HG03565 (cell line): ENCODE measurements around the gene SYNE1.
"Not testable (repeated sequence)": the region's sequence is repeated elsewhere in the genome, so short reads cannot be mapped to it uniquely, and the experiment has no call there.

Source experiments
- ATAC-seq: cut with Tn5 transposase; IDR thresholded peaks from one replicate; pipeline ENCODE4 v1.9.1; 2021; ENCODE audit warnings: mild to moderate bottlenecking, moderate library complexity; ENCODE audit not compliant: unreplicated experiment

Gene SYNE1

GRCh38 chr6:152086223-152086873 lies 550.8 kb downstream of the SYNE1 start:
- ATAC-seq: no peak

- ATAC-seq: no peak
Measured at GRCh38 chr6:152085451-152085921, 551.7 kb downstream of the SYNE1 start.

- no peak for ATAC-seq
Measured at GRCh38 chr6:152078804-152079203, 558.4 kb downstream of the SYNE1 start.

GRCh38 chr6:152078001-152078400 lies 559.2 kb downstream of the SYNE1 start:
- no peak for ATAC-seq

GRCh38 chr6:152076242-152076641 lies 560.9 kb downstream of the SYNE1 start:
- ATAC-seq: not testable (repeated sequence)

- ATAC-seq: no peak
Measured at GRCh38 chr6:152071843-152072242, 565.3 kb downstream of the SYNE1 start.
